Right lobe of liver (tissue), 4 donors: ENCODE data around the gene BMP4.

Experiments
- POLR2A ChIP-seq: fragments of 450-650 bp; IDR thresholded peaks from one replicate; pipeline ENCODE4 v1.6.1; 2017; ENCODE audit warnings: antibody characterized with exemption, mild to moderate bottlenecking
- TF ChIP-seq, protein P1 (sequence below), 4 donors: fragments of 200-600 bp in 3 of 4; fragments of 450-650 bp in 1 of 4; IDR thresholded peaks; one replicate each; pipeline versions ENCODE4 v1.5.1 to v1.8.0; 2016 to 2022; ENCODE audit warnings: antibody characterized with exemption in 4 of 4, mild to moderate bottlenecking in 2 of 4
- donor health status: DM: no; HTN: no; CAD: no.
- donor health status: DM: no; HTN: no; CAD: no.
- donor health status: DM: no; HTN: yes; CAD: no.

DNA sequence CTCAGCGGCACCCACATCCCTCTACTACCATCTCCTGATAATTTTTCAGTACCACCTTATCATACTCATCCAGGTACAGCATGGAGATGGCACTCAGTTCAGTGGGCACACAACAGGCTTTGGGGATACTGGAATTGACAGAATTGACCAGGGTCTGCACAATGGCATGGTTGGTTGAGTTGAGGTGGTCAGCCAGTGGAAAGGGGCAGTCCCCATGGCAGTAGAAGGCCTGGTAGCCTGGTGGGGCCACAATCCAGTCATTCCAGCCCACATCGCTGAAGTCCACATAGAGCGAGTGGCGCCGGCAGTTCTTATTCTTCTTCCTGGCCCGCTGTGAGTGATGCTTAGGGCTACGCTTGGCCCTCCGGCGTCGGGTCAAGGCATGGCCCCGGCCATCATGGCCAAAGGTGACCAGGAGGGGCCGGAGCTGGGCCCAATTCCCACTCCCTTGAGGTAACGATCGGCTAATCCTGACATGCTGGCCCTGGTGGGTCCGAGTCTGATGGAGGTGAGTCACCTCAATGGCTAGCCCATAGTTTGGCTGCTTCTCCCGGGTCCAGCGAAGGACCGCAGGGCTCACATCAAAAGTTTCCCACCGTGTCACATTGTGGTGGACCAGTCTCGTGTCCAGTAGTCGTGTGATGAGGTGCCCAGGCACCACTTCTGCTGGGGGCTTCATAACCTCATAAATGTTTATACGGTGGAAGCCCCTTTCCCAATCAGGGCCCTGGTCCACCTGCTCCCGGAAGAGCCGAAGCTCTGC is 6.4 kb downstream of the BMP4 start:
- TF ChIP-seq, protein P1, sequence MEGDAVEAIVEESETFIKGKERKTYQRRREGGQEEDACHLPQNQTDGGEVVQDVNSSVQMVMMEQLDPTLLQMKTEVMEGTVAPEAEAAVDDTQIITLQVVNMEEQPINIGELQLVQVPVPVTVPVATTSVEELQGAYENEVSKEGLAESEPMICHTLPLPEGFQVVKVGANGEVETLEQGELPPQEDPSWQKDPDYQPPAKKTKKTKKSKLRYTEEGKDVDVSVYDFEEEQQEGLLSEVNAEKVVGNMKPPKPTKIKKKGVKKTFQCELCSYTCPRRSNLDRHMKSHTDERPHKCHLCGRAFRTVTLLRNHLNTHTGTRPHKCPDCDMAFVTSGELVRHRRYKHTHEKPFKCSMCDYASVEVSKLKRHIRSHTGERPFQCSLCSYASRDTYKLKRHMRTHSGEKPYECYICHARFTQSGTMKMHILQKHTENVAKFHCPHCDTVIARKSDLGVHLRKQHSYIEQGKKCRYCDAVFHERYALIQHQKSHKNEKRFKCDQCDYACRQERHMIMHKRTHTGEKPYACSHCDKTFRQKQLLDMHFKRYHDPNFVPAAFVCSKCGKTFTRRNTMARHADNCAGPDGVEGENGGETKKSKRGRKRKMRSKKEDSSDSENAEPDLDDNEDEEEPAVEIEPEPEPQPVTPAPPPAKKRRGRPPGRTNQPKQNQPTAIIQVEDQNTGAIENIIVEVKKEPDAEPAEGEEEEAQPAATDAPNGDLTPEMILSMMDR (IDR thresholded peaks at IDR 0.05) = no peak
- no peak for TF ChIP-seq POLR2A
